GM12864 (cell line): ENCODE results near the gene ASTN1.

Experiments
- DNase-seq: peaks from one replicate; pipeline ENCODE4 v3.0.0-alpha.2; 2011; ENCODE audit warnings: low read depth
- H3K4me3 ChIP-seq: 2 replicates; pipeline ENCODE4 v1.5.1; 2011; ENCODE audit warnings: mild to moderate bottlenecking, low read depth, low read length, control low read depth
- TF ChIP-seq, protein P1 (sequence below): IDR thresholded peaks from 2 replicates; pipeline ENCODE4 v1.5.1; 2011; ENCODE audit warnings: low read depth, mild to moderate bottlenecking, moderate library complexity, low read length, control low read depth, inconsistent platforms; ENCODE audit errors: missing control alignments

Gene ASTN1

DNA sequence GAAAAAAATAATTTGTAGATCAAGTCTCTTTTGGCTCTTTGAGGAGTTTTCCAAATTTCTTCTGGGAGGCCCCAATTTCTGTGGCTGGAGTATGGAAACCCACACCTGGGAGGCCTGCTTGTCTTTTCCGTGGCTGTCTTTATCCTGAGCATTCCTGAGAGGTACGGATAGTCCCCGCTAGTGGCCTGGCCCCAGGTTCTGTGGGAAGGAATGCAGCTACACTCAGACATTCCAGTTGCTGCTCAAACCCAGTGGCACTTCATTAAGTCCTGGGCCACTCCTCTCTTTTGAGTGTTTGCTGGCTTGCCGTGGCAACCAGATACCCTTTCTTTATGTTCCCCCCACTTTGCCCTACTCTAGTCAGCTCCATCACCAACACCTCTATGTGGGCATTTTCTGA is 310.4 kb downstream of the ASTN1 start:
- TF ChIP-seq, protein P1, sequence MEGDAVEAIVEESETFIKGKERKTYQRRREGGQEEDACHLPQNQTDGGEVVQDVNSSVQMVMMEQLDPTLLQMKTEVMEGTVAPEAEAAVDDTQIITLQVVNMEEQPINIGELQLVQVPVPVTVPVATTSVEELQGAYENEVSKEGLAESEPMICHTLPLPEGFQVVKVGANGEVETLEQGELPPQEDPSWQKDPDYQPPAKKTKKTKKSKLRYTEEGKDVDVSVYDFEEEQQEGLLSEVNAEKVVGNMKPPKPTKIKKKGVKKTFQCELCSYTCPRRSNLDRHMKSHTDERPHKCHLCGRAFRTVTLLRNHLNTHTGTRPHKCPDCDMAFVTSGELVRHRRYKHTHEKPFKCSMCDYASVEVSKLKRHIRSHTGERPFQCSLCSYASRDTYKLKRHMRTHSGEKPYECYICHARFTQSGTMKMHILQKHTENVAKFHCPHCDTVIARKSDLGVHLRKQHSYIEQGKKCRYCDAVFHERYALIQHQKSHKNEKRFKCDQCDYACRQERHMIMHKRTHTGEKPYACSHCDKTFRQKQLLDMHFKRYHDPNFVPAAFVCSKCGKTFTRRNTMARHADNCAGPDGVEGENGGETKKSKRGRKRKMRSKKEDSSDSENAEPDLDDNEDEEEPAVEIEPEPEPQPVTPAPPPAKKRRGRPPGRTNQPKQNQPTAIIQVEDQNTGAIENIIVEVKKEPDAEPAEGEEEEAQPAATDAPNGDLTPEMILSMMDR: no peak
- H3K4me3 ChIP-seq: no peak overlapping the region
- no peak for DNase-seq

DNA sequence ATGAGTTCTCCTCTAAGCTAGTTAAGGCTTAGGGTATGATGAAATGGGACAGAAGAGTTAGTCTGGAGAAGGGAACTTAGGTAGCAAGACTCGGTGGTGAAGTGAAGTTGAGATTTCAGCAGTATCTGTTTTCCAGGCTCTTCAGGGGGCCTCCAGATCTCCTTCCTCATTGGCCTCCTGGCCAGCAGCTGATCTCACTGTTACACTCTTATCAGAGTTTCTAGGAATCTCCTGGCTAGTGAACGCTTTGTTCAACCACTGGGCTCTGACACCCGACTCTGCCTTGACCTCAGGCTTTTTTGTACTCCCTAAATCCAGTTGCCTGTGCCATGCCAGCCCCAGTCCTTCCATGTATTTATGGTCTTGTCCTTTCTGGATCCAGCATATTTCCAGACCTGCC is 311.0 kb downstream of the ASTN1 start:
- DNase-seq: no peak
- TF ChIP-seq, protein P1: no peak
- no peak overlapping the region for H3K4me3 ChIP-seq

DNA sequence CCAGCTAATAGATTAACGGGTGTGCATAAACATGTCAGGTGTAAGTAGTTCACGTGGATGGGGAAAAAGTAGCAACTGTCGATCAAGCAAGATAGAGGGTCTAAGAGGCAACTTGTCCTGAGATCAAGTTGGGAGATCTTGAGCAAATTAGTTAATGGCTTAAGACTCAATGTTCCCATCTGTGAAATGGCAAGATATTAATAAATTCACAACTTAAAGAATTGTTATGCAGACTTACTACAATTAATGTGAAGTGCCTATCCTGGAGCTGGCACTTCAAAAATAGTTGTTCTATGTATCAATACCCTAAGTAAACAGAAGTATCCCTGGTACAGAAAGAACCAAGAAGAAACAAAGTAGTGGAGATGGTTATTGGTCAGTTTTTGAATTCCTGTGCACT is 312.4 kb downstream of the ASTN1 start:
- H3K4me3 ChIP-seq: no peak overlapping the region
- no peak for DNase-seq
- TF ChIP-seq, protein P1: no peak

DNA sequence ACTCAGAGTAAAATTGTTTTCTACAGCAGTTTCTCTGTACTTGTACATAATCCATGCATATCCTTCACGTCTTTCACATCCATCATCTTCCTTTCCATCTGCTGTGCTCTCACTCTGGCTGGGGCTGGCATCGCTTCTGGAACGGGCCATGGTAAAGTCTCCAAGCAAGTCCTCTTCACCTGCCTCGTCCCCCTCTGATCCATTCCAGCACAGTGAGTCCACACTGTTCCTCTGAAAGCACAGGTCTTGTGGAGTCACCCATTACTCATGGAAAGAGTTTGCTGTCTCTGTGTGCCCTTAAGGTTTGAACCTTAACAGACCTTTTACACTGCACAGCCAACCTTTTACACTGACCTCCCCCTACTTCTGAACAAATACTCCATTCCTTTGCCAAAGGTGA is 313.6 kb downstream of the ASTN1 start:
- TF ChIP-seq, protein P1: no peak
- H3K4me3 ChIP-seq: no peak overlapping the region
- no peak for DNase-seq

DNA sequence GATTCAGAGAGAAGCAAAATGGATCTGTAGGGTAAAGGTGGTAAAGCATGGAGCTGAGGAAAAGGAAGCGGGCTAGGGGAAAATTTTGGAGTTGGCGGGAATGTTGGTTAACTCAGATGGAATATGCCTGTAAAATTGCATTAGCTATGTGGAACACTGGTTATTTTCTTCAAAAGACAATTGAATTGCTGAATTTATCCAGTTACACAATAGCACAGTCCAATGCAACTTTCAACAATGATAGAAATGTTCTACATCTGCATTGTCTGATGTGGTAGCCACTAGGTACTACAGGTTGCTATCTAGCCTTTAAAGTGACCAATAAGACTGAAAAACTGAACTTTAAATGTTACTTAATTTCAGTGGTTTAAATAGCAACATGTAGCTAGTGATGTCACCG is 315.2 kb downstream of the ASTN1 start:
- H3K4me3 ChIP-seq: no peak overlapping the region
- TF ChIP-seq, protein P1: no peak
- DNase-seq: no peak

DNA sequence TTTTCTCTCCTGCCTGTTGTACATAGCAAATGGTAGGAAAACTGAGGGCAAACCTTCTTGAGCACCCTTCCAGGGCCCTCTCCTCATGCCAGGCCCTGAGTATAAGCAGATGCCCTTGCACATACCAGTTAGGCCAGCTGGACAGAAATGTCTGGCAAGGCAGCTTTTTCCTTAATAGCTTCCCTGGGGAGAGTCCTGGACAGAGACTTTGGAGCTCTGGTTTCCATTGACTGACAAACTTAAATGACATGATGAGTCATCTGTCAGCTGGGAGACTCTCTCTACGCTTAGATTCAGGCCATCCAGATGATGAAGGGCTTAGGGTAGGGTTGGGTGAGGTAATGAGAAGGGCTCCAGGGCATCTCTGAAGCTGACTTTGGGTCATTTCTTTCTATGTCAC is 317.5 kb downstream of the ASTN1 start:
- TF ChIP-seq, protein P1: no peak
- DNase-seq: no peak
- H3K4me3 ChIP-seq: no peak overlapping the region

DNA sequence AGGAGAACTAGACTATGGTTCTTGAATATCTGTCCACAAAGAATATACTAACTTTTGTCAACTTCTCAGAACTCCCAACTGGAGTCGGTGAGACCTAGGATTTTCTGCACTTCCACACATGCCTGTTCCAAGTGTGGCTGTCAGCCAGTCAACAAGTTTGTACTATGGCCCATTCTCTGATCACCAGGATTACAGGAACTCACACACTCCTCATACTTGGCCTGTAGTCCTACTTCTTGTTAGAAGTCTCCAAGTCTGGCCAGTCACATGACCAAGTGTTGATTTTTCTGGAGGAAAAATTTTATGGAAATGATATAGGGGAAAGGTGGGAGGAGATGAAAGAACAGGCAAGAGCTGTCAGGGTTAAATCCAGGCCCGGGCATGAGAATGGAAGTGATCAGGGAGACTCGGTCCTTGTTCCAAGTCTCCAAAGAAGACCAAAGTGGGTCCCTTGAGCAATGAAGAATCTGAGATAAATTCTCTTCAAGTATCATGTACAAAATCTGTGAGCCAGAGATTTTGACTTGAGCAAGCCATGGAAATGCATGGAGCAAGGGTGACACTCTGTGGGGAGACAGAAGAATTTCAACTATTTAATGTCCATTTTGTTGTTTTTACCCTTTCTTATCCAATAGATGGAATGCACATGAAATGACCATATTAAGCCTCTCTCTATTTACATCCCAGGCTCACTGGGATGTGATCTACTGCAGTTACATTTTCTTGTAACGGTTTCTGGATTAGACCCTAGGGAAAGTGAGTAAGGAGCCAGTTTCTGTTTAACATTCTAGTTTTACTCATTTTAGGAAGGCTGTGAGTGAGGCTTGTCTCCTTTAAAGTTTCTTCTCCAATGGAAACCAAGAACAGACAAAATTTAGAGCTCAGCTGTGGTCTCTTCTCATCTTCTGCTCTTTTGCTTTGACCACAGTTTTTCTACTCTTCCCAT is 320.9 kb downstream of the ASTN1 start:
- DNase-seq: no peak
- H3K4me3 ChIP-seq: no peak overlapping the region
- TF ChIP-seq, protein P1: peak; percentile 33
